H1 (cell line): ENCODE data around the gene ANGPTL5.

Source experiments
- EZH2 ChIP-seq: fragments of 200-600 bp; sonication (generic); IDR thresholded peaks from 2 replicates; pipeline ENCODE4 v1.7.1; 2012; ENCODE audit warnings: low read depth, mild to moderate bottlenecking, moderate library complexity, low read length, inconsistent platforms; ENCODE audit not compliant: severe bottlenecking
- POLR2A ChIP-seq, 2 experiments: IDR thresholded peaks; 1 replicate in 1 of 2; 2 replicates in 1 of 2; pipeline ENCODE4 v1.6.1; 2011; ENCODE audit warnings: low read depth in 2 of 2, low read length in 2 of 2, mild to moderate bottlenecking in 2 of 2; ENCODE audit errors: control extremely low read depth in 1 of 2
- SIN3A ChIP-seq, 2 experiments: IDR thresholded peaks in 1 of 2; conservative IDR thresholded peaks in 1 of 2; 2 replicates each; pipeline ENCODE4 v1.6.1; 2011 to 2012; ENCODE audit warnings: low read length in 2 of 2, improper control_type of control experiment in 1 of 2, low read depth in 1 of 2, mild to moderate bottlenecking in 1 of 2
- SRF ChIP-seq: IDR thresholded peaks from 2 replicates; pipeline ENCODE4 v1.6.1; 2011; ENCODE audit warnings: mild to moderate bottlenecking, low read depth, low read length, moderate library complexity

GRCh38 chr11:101867951-101868350 is 48.4 kb downstream of the ANGPTL5 start:
- TF ChIP-seq SRF (no peak), EZH2 (no peak), SIN3A (conservative IDR thresholded peaks at IDR 0.05 in 1 of 2, IDR thresholded peaks at IDR 0.05 in 1 of 2; ENCODE audit: low read depth in 1 of 2, low read length in 2 of 2) (no peak), POLR2A (IDR thresholded peaks at IDR 0.05; ENCODE audit: control extremely low read depth in 1 of 2, low read depth in 2 of 2, low read length in 2 of 2) (no peak)
